Measurements from ENCODE around the gene NOXA1.
"Not testable (repeated sequence)": the region's sequence is repeated elsewhere in the genome, so short reads cannot be mapped to it uniquely, and the experiment has no call there.

The NOXA1 gene

DNA sequence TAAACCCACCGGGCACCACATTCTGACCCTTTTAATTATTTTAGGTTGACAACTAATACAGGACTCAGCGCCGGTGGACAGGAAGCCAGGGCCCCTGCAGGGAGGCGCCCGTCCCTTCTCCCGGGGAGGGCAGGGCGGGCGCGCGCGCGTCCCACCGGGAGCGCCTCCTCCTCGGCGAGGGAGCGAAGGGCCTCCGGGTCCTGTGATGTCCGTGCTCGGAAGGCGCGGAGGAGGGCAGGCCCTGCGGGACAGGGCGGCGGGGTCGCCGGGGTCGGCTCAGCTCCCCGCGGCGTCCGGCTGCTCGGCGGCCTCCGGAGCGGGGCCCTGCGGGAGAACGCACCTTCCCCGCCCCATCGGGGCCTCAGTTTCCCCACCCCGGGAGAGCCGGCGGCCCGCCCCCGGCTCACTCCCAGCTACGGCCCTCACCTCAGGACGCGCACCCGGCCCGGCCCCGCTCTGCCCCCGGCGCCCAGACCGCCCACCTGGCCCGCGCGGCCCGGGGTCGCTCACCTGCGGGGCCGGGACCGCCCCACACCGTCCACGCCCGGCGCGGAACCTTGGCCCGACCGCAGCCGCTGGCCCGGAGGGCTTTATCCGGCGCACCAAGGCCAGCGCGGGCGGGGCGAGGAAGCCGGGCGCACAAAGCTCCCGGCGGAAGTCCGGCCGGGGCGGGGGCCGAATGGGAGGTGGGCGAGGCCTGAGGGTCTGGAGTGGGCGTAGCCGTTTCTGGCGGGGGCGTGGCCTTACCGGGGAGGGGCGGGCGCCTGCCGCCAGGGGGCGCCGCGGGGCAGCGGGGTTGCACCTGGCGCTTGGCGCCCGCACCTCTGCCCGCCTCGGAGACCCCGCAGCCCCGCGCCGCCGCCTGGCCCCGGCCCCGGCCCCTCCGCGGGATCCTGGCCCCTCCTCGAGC, at the start of gene NOXA1, which contains the start of gene EXD3:
Gene NOXA1, plus strand, starts transcription at position 790 of the 910 bp plus-strand sequence. CDS start 137 bp downstream, outside the sequence.
Gene EXD3, minus strand, starts transcription at position 559 of the 910 bp plus-strand sequence. CDS start 27,805 bp downstream, outside the sequence.
- DNase-seq (ENCODE audit: low spot score), result peak; percentile 95

GRCh38 chr9:137373611-137373980, 49.6 kb upstream of the NOXA1 start:
- DNase-seq (ENCODE audit: low spot score), result no peak

GRCh38 chr9:137374131-137374845, 48.9 kb upstream of the NOXA1 start:
- DNase-seq (ENCODE audit: low spot score), result no peak

GRCh38 chr9:137375321-137376058, 47.7 kb upstream of the NOXA1 start:
- DNase-seq (ENCODE audit: low spot score), result no peak

DNA sequence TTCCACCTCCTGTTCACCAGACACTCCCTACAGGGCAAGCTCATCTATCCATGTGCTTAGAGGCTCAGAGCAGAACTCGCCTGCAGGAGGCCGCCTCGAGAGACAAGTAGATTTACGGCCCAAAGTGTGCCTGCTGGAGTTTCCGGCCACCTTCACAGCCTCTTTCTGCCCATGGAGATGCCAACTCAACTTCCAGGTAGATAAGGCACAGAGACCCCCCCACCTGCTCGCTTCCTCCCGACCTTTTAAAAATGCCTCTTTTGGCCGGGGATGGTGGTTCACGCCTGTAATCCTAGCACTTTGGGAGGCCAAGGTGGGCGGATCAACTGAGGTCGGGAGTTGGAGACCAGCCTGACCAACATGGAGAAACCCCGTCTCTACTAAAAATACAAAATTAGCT, 46.8 kb upstream of the NOXA1 start:
- DNase-seq (ENCODE audit: low spot score), result no peak

- not testable (repeated sequence) for DNase-seq (ENCODE audit: low spot score)
These were observed 44.3 kb upstream of the NOXA1 start for GRCh38 chr9:137378688-137379410.

DNA sequence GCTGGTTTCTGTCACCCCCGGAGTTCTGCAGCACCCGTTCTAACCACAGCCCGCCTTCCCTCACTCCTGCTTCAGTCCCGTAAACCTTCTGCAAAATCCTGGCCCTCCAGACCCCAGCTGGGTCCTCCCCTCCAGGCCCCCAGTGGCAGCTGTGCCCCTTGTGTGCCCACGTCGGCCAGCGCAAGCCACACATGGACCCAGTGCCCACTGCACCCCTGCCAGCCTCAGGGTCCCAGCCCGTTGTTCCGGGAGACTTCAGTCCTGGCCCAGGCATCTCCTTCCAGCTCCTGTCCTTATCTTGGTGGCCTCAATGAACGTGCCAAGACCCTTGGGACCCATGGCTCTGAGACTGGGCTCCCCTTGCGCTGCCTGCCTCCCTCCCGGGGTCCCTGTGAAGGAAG, 43.4 kb upstream of the NOXA1 start:
- DNase-seq (ENCODE audit: low spot score), result no peak

GRCh38 chr9:137380171-137380570, 43.0 kb upstream of the NOXA1 start:
- DNase-seq (ENCODE audit: low spot score), result no peak

- DNase-seq (ENCODE audit: low spot score), result no peak
These were observed 42.6 kb upstream of the NOXA1 start for GRCh38 chr9:137380606-137381005.

DNA sequence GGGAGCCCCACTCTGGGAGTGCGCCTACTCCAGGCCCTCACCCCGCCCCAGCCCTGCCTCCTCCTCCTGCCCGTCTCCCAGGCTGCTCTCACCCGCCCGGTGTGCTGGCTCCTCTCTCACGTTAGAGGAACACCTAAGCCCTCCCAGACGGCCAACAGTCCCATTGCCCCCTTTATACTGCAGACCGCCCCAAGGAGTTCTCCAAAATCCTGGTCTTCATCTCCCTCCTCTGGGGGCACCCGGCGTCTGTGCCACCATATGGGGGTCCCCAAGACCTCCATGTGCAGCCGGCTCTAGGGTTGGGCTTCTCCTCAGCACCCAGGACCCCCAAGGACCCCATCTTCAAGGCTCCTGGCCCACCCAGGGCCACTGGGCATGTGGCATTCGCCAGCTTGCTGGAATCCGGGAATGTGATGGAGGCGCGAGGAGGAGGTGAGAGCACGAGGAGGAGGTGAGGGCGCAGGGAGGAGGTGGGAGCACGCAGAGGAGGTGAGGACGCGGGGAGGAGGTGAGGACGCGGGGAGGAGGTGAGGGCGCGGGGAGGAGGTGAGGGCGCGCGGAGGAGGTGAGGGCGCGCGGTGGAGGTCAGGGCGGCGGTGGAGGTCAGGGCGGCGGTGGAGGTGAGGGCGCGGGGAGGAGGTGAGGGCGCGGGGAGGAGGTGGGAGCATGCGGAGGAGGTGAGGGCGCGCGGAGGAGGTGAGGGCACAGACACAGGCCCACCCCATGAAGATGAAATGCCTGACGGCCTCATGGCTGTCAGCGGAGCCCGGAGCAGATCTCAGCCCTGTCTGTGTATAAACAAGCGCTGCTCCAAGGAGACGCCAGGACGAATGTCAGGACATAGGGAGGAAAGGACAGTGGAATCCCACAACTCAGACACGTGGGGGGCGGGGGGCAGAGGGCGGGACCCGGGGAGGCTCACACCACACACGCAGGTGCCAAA, 41.4 kb upstream of the NOXA1 start:
- no peak for DNase-seq (ENCODE audit: low spot score)

DNA sequence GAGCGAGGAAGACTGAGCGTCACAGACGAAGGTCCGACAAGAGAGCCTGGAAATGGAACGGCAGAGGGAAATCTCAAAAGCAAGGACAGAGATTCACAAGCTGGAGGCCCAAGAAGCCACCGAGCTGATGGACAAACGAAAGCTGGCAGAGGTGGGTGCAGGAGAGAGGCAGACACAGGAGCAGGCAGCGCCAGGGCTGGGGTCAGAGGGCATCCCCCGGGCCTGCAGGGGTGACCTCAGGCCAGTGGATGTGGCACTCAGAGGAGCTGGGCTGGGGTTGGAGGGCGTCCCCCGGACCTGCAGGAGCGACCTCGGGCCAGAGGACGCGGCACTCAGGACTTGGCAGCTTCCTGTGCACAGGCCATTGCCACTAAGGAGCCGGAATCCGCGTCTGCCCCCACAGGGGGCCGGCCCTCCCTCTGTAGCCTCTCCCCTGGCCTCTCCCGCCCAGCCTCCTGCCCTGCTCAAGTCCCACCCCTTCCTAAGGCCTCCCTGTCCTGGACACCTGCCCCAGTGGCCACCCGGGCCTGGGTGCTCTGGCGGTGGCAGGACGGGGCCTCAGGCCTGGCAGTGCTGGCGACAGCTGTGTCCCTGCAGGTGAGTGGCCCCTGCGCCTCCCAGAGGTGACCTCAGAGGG, 40.6 kb upstream of the NOXA1 start:
- no peak for DNase-seq (ENCODE audit: low spot score)

DNA sequence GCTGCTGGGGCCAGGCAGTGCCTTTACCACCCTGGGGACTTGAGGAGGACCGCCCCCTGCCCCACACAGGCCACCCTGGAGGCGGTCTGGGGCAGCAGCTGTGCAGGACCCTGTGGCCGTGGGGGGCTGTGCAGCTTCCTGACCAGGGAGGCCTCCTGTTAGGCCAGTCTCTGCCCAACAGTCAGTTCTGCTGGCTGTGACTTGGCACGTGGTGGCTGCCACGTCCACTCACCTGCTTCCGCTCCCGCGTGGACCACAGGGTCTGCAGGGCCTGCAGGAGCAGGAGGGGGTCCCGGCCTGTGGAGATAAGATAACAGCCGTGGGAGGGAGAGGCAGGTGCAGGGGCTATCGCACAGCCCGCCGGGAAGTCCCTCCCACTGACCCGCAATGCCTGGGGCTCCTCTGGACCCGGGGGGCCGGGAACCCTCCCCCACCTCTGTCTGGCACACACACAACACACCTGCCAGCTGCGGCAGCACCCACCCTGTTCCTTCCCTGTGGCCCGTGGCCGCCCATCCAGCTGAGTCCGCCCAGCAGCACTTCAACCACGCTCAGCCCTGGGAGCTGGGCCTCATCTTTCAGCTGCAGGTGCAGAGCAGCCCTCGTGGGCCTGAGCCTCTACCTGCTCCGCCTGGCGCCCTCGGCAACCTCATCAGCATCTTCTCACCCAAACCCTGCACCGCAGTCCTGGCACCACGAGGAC, 40.0 kb upstream of the NOXA1 start:
- no peak for DNase-seq (ENCODE audit: low spot score)

DNA sequence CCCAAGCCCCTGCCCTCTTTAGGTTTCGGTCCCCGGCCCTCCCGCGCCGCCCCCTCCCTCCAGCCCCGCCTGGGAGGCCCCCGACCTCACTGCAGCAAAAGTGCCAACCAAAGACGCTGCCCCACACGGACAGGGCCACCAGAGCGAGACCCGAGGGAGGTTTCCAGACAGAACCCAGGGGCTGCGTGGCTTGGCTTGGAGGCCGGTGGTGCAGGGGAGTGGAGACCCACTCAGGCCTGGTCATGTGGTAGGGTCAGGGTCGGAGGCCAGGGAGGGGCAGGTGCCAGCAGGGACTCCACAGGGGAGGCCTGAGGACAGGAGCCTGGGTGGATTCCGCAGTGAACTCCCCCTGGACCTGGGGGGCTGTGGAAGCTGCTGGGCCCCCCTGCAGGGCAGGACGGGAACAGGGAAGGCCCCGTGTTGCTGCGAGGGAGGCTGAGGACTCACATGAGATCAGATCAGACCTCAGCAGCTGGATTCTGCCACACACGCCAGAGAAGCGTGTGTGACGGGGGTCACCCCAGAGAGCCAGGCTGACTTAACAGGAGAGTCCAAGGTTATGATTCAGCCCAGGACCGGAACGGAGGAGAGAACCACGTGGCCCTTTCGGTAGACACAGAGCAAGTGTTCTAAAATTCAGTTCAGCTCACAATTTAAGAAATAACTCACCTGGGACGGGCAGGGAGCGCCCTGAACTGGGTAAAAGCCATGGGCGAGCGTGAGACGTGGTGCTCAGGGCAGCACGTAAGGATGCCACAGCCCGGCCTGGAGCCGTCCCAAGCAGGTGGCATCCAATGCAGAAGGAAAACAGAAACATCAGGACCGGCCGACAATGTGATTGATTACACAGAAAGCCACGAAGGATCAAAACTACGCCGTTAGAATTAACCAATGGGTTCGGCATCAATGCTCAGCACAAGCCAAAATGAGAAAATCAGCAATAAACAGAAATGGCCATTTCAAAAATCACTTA, 39.1 kb upstream of the NOXA1 start:
- DNase-seq (ENCODE audit: low spot score), result no peak

GRCh38 chr9:137385061-137385655, 38.0 kb upstream of the NOXA1 start:
- DNase-seq (ENCODE audit: low spot score), result no peak

GRCh38 chr9:137386507-137387113, 36.6 kb upstream of the NOXA1 start:
- DNase-seq (ENCODE audit: low spot score), result not testable (repeated sequence)

DNA sequence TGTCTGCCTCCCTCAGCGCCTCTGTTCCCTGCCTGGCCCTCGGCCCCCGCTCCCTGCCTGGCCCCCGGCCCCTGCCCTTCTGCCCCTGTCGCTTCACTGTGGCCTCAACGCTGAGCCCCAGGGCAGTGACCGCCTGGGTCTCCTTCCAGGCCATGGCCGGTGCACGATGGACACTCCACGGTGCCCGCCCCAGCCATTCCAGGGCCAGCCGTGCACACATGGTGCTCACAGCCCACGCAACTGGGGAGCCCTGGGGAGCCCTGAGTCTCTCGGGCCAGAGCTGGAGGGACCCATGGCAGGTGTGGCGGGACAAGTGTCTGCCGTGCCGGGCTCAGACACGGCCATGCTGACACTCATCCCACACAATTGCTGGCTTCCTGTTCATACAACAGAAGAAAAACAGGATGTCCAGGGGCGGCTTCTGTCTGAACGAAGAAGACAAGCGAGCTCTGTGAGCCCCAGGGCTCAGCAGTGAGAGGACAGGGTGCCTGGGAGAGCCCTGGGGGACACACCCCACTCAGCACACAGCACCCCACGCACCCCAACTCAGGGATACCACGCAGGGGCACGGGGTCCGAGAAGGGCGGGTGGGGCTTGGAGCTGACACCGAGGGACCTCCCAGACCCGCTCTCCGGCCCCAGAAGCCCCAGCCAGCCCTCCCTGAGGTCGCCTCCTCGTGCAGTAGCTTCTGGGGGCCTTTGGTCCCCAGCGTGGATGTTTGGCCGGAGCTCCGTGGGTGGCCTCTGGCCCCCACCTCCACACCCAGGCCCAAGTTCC, 35.9 kb upstream of the NOXA1 start:
- no peak for DNase-seq (ENCODE audit: low spot score)

Measured in germinal center (tissue), 1 donor.